Globus pallidus (tissue), 1 donor: ENCODE data around the gene RXRG.

Experiments
- DNase-seq: peaks from one replicate; pipeline ENCODE4 v3.0.0-alpha.2; 2015; ENCODE audit warnings: low spot score

The RXRG gene

GRCh38 chr1:165409657-165410358 is 35.1 kb downstream of the RXRG start:
- DNase-seq: no peak

GRCh38 chr1:165408518-165408917 is 36.4 kb downstream of the RXRG start:
- no peak for DNase-seq

GRCh38 chr1:165407398-165407797 is 37.5 kb downstream of the RXRG start:
- DNase-seq: no peak

GRCh38 chr1:165403835-165404482 is 41.0 kb downstream of the RXRG start:
- DNase-seq: no peak

- DNase-seq: no peak
Measured at GRCh38 chr1:165402517-165403111, 42.3 kb downstream of the RXRG start.

- no peak for DNase-seq
Measured at GRCh38 chr1:165397944-165398343, 47.0 kb downstream of the RXRG start.

GRCh38 chr1:165395901-165396300 is 49.0 kb downstream of the RXRG start:
- DNase-seq: no peak

GRCh38 chr1:165395478-165395877 is 49.4 kb downstream of the RXRG start:
- DNase-seq: no peak

GRCh38 chr1:165392634-165393571 is 52.0 kb downstream of the RXRG start:
- peak; percentile 72 for DNase-seq

GRCh38 chr1:165389609-165390008 is 55.3 kb downstream of the RXRG start:
- DNase-seq: no peak

- no peak for DNase-seq
Measured at GRCh38 chr1:165387961-165388360, 57.0 kb downstream of the RXRG start.

GRCh38 chr1:165387505-165387904 is 57.4 kb downstream of the RXRG start:
- no peak for DNase-seq

- DNase-seq: peak; percentile 38
Measured at GRCh38 chr1:165383599-165384405, 61.1 kb downstream of the RXRG start.

- DNase-seq: peak; percentile 58
Measured at GRCh38 chr1:165383067-165383466, 61.9 kb downstream of the RXRG start.

GRCh38 chr1:165381745-165382505 is 63.0 kb downstream of the RXRG start:
- DNase-seq: no peak

GRCh38 chr1:165376811-165377311 is 68.1 kb downstream of the RXRG start:
- no peak for DNase-seq

- DNase-seq: peak; percentile 82
Measured at GRCh38 chr1:165376041-165376810, 68.7 kb downstream of the RXRG start.

GRCh38 chr1:165375623-165376022 is 69.3 kb downstream of the RXRG start:
- no peak for DNase-seq

- DNase-seq: no peak
Measured at GRCh38 chr1:165371588-165372225, 73.2 kb downstream of the RXRG start.
